GM12875 (cell line): ENCODE results near the gene NLGN4X.

Source experiments
- H3K4me3 ChIP-seq: one replicate; pipeline ENCODE4 v1.5.1; 2011; ENCODE audit warnings: low read depth, low read length, control low read depth
- TF ChIP-seq, protein P1 (sequence below): IDR thresholded peaks from 2 replicates; pipeline ENCODE4 v1.5.1; 2011; ENCODE audit warnings: low read depth, mild to moderate bottlenecking, control low read depth, inconsistent platforms, low read length, moderate library complexity, borderline replicate concordance; ENCODE audit not compliant: insufficient read depth

The NLGN4X gene

DNA sequence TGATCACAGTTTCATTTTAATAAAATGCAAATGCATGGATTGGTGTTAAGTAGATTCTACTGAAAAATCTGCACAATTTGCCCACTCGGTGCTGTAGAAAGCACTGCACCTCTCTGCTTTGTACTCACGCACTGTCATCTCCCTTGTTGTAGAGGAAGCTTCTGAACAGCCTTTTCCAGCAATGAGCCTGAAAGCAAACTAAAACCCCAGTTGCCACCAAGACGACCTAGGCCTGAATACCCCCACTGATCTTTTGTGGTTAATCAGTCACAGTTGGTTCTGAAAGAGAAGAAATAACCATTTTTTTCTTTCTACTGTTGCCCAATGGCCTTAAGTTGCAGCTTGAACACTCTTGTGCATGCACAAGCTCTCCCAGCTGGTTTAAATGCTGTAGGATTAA lies 229.8 kb downstream of the NLGN4X start:
- H3K4me3 ChIP-seq, result no peak overlapping the region
- TF ChIP-seq, protein P1, sequence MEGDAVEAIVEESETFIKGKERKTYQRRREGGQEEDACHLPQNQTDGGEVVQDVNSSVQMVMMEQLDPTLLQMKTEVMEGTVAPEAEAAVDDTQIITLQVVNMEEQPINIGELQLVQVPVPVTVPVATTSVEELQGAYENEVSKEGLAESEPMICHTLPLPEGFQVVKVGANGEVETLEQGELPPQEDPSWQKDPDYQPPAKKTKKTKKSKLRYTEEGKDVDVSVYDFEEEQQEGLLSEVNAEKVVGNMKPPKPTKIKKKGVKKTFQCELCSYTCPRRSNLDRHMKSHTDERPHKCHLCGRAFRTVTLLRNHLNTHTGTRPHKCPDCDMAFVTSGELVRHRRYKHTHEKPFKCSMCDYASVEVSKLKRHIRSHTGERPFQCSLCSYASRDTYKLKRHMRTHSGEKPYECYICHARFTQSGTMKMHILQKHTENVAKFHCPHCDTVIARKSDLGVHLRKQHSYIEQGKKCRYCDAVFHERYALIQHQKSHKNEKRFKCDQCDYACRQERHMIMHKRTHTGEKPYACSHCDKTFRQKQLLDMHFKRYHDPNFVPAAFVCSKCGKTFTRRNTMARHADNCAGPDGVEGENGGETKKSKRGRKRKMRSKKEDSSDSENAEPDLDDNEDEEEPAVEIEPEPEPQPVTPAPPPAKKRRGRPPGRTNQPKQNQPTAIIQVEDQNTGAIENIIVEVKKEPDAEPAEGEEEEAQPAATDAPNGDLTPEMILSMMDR, result no peak

DNA sequence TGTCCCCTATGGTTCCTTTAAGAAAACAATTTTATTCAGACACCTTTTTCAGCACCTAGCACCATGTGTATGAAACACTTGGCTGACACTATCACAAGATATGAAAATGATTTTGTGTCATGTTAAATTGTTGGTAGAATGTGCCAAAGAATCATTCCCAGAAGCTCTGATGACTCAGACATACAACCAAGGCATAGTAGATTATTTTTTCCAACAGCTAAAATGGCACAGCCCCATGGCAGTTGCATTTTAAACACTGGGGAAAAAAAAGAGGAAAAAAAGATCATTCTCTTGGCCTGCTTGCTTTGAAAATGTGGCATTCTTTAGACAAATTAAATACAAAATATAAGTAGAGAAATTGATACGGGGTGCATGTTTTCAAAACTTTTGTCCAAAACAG lies 230.2 kb downstream of the NLGN4X start:
- TF ChIP-seq, protein P1, result no peak
- no peak overlapping the region for H3K4me3 ChIP-seq

DNA sequence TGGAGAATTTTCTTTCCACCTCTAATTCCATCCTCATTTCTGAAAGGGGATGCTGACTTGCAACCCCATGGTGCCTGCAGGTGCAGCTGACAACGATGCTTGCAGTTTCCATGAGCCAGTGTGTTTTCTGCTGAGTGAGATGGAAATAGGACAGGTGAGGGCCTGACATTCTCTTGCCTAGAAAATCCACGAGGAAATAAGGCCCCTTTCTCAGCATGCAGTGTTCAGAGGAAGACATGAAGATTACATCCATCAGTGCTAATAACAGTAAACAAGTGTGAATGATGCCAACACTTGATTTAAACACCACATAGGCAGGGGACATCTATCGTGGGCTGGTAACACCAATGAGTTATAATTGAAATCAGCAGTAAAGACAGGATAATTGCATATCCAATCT lies 237.3 kb downstream of the NLGN4X start:
- TF ChIP-seq, protein P1, result no peak
- H3K4me3 ChIP-seq, result no peak overlapping the region

DNA sequence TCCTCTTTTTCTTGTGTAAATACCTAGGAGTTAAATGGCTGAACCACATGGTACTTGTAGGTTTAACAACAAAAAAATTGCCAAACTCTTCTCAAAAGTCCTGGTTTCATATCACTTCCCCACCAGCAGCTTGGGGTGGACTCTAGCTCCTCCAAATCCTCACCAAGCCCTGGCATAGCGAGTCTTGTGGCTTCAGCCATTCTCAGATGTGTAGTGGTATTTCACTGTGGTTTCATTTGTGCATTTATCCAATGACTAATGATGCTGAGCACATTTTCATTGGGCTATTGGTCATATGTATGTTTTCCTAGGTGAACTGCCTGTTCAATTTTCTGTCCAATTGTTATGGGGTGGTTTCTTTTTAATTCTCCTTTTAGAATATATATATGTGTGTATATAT lies 249.3 kb downstream of the NLGN4X start:
- no peak overlapping the region for H3K4me3 ChIP-seq
- TF ChIP-seq, protein P1, result no peak

DNA sequence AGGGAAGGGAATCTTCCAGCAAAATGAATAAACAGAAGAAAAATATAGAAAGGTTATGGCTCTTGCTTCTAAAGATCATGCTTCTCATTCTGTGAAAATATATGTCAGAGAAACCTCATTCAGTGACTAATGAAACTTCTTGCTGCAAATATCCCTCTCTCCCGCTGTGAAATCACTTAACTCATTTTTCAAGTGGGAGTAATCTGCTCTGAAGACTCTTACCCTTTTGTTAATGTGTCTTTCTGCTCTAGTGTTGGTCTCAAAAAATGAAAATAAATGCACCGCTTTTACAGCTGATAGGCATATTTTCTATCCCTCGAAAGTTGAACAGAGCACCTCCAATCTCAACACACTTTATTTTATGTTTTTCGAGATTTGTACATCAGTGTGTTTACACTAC lies 252.3 kb downstream of the NLGN4X start:
- TF ChIP-seq, protein P1, result no peak
- no peak overlapping the region for H3K4me3 ChIP-seq

DNA sequence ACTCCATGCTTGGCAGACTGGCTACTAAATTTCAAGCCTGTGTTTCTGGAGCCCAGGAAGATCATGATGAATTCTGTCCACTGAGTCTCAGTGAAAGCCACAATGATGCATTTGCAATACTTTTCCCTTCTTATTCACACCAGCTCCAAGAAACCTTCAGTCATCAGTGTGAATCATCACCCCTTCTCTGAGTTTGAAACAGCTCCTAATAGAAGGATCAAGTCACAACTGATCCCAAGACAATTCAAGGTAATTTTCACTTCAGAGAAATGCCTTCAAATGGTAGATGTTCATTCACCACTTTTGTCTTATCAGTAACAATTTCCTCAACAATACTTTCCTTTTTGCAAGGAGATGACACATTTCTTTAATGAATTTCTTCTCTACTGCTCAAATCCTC lies 257.4 kb downstream of the NLGN4X start:
- TF ChIP-seq, protein P1, result no peak

DNA sequence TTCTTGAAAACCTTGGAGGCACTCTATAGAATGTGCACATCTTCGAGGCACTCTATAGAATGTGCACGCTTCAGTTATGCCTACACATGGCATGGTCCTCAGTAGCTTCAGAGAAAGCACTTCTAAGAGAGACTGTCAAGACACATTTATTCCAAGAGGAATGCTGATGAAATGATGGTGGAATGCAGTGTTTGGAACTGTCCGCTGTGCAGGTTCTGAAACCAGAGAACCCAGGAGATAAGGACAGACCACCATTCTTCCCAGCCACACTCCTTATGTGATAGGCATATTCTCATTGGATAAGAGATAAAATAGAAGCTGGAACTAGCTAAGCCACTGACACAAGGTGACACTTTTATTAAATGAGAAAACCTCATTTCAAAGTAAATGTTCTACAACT lies 263.3 kb downstream of the NLGN4X start:
- no peak overlapping the region for H3K4me3 ChIP-seq
- TF ChIP-seq, protein P1, result no peak

More for the DNA sequence above, 257.4 kb downstream of the NLGN4X start:
- H3K4me3 ChIP-seq, result no peak overlapping the region
